Measurements from ENCODE around the gene FAM47E. TPM values are rescaled to one million over a fixed set of nuclear protein-coding genes. Genes with fewer than 3 reads are reported as not detected.

The FAM47E gene
- total RNA-seq, 4 donors from 2014 or later = 1.7 to 7.8 (median 3.1) TPM

- DNase-seq (ENCODE audit: low spot score) (no peak), ATAC-seq (ENCODE audit: low FRiP score) (no peak)
- TF ChIP-seq CTCF (IDR thresholded peaks at IDR 0.05) = no peak
Observed at GRCh38 chr4:76226418-76226817, 25.1 kb upstream of the FAM47E start.

- DNase-seq (ENCODE audit: low spot score) (no peak), ATAC-seq (ENCODE audit: low FRiP score) (peak; percentile 47)
- TF ChIP-seq CTCF (IDR thresholded peaks at IDR 0.05) = no peak
Observed at GRCh38 chr4:76232681-76233080, 18.8 kb upstream of the FAM47E start.

DNA sequence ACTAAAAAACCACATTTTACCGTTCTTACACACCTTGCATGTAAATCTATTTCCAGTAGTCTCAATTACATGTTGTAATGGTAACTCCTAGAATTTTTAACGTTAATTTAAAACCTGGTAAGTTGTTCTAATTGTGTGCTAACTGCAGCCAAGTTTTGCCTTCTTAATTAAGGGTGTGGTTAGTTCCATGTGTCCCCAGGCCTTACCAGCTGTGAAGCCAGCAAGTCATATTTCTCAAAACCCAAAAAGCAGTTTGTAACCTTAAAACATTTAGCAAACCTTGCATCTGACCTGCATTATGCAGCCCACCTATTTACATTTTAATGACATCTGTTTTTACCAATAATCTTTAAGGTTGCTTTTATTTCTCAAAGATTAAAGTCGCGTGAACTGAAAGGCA is 18.4 kb upstream of the FAM47E start:
- TF ChIP-seq CTCF (IDR thresholded peaks at IDR 0.05) = no peak
- no peak for DNase-seq (ENCODE audit: low spot score)
- no peak for ATAC-seq (ENCODE audit: low FRiP score)

GRCh38 chr4:76233529-76233928 is 18.0 kb upstream of the FAM47E start:
- no peak for TF ChIP-seq CTCF (IDR thresholded peaks at IDR 0.05)
- no peak for ATAC-seq (ENCODE audit: low FRiP score)
- no peak for DNase-seq (ENCODE audit: low spot score)

DNA sequence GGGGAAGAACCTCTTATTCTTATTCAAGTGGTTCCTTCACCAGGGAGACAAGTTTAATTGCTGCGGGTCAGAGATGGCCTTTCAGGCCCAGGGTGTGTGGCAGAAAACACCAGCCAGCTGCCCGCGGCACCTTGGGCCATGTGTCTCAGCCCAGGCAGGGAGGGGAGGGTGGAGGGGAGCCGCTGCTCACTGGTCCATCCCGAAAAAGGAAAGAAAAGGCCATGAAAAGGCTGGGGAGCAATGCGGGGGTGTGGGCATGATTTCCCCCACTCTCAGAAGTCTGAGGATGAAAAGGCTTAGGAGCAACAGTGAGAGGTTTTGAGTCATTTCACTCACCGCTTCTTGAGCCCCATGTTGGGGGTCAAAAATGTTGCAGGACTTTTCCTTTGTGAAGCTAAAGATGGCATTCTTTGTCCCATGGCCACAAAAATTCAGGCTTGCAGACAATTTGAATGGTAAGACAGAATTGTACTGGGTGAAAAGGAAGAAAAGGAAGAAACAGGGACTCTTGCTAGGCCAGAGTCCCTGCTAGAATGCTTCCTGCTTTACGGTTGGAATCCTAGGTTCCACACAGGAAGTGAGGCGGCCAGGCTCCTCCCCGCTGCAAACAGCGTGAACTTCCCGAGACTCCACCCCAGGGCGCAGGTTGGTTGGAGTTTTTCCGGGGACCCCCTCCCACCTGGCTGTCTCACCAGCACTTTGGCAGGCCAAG is 17.4 kb upstream of the FAM47E start:
- no peak for ATAC-seq (ENCODE audit: low FRiP score)
- no peak for TF ChIP-seq CTCF (IDR thresholded peaks at IDR 0.05)
- DNase-seq (ENCODE audit: low spot score) = no peak

DNA sequence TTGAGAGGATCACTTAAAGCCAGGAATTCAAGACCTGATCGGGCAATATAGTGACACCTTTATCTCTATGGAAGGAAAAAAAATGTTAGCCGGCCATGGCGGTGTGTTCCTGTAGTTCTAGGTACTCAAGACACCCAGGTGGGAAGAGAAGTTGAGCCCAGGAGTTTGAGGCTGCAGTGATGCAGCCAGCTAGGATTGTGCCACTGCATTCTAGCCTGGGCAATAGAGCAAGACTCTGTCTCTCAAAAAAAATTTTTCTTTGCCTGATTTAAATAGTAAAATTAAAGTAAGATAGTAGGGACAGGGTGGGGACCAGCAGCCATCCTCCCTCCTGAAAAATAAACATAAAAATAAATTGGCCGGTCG is 16.9 kb upstream of the FAM47E start:
- no peak for DNase-seq (ENCODE audit: low spot score)
- no peak for ATAC-seq (ENCODE audit: low FRiP score)

More for the DNA sequence above, 16.9 kb upstream of the FAM47E start:
- no peak for TF ChIP-seq CTCF (IDR thresholded peaks at IDR 0.05)
